Brain microvascular endothelial cell (primary cell): Measurements from ENCODE around the gene PLD1.
A peak's percentile ranks its signal among the peaks of the same experiment; 100 is the strongest.
"Not testable (repeated sequence)": the region's sequence is repeated elsewhere in the genome, so short reads cannot be mapped to it uniquely, and the experiment has no call there.

ENCODE experiments used
- DNase-seq: peaks from one replicate; pipeline ENCODE4 v3.0.0-alpha.2; 2020
- H3K27ac ChIP-seq: fragments of 250-450 bp; sonication (Bioruptor Pico); 2 replicates; pipeline ENCODE4 v1.5.1; 2020; ENCODE audit warnings: mild to moderate bottlenecking, moderate library complexity
- H3K27me3 ChIP-seq: fragments of 250-450 bp; sonication (Bioruptor Pico); replicated peaks from 2 replicates; pipeline ENCODE4 v1.5.1; 2020; ENCODE audit warnings: mild to moderate bottlenecking
- H3K36me3 ChIP-seq: fragments of 250-450 bp; sonication (Bioruptor Pico); replicated peaks from 2 replicates; pipeline ENCODE4 v1.5.1; 2020; ENCODE audit warnings: mild to moderate bottlenecking
- H3K4me3 ChIP-seq: 2 replicates; pipeline ENCODE4 v1.5.1; 2011; ENCODE audit warnings: low read depth, mild to moderate bottlenecking, control low read depth, low read length, moderate library complexity
- CTCF ChIP-seq: IDR thresholded peaks from 2 replicates; pipeline ENCODE4 v1.5.1; 2011; ENCODE audit warnings: low read depth, mild to moderate bottlenecking, moderate library complexity, low read length, control low read depth, inconsistent platforms; ENCODE audit errors: missing control alignments
- in situ Hi-C: cut with HindIII; loops from 2 replicates; pipeline ENCODE4 v1.10.0; 2017; ENCODE audit warnings: low sequenced_read_pairs, low pct_ligation_motif_present

The PLD1 gene

GRCh38 chr3:171636666-171637065 is 173.6 kb downstream of the PLD1 start:
- no peak for DNase-seq
- no peak overlapping the region for H3K27ac ChIP-seq
- in situ Hi-C loops, result no loop called here
- H3K36me3 ChIP-seq, result peaks cover 3% of the 10 kb centered on the region
- no peaks in the 10 kb centered on the region for H3K27me3 ChIP-seq
- TF ChIP-seq CTCF, result no peak
- no peak overlapping the region for H3K4me3 ChIP-seq

GRCh38 chr3:171632766-171633165 is 177.5 kb downstream of the PLD1 start:
- TF ChIP-seq CTCF, result no peak
- Histone ChIP-seq H3K27ac (no peak overlapping the region), H3K4me3 (no peak overlapping the region), H3K27me3 (no peaks in the 10 kb centered on the region), H3K36me3 (no peaks in the 10 kb centered on the region)
- in situ Hi-C loops, result no loop called here
- no peak for DNase-seq

GRCh38 chr3:171626799-171627198 is 183.5 kb downstream of the PLD1 start:
- H3K36me3 ChIP-seq, in situ Hi-C loops, H3K27me3 ChIP-seq, DNase-seq, H3K4me3 ChIP-seq, H3K27ac ChIP-seq: not testable (repeated sequence)

GRCh38 chr3:171622126-171622525 is 188.2 kb downstream of the PLD1 start:
- H3K27ac ChIP-seq, result peak overlapping the region; percentile 75
- in situ Hi-C loops, result no loop called here
- TF ChIP-seq CTCF, result no peak
- H3K27me3 ChIP-seq, result no peaks in the 10 kb centered on the region
- no peak for DNase-seq
- H3K36me3 ChIP-seq, result no peaks in the 10 kb centered on the region
- no peak overlapping the region for H3K4me3 ChIP-seq

- no peak for TF ChIP-seq CTCF
- DNase-seq, result peak; percentile 83
- Histone ChIP-seq H3K27me3 (no peaks in the 10 kb centered on the region), H3K36me3 (peaks cover 3% of the 10 kb centered on the region), H3K27ac (peak overlapping the region; percentile 75), H3K4me3 (no peak overlapping the region)
- in situ Hi-C loops, result no loop called here
Observed at GRCh38 chr3:171620825-171621434, 189.4 kb downstream of the PLD1 start.

GRCh38 chr3:171616798-171617197 is 193.5 kb downstream of the PLD1 start:
- Histone ChIP-seq H3K4me3 (no peak overlapping the region), H3K36me3 (peaks cover 7% of the 10 kb centered on the region), H3K27me3 (no peaks in the 10 kb centered on the region), H3K27ac (no peak overlapping the region)
- no peak for TF ChIP-seq CTCF
- in situ Hi-C loops, result no loop called here
- DNase-seq, result no peak
